SK-N-SH (cell line): Measurements from ENCODE around the gene TUT1. TPM values are rescaled to one million over a fixed set of nuclear protein-coding genes. Genes with fewer than 3 reads are reported as not detected.
"Not testable (repeated sequence)": the region's sequence is repeated elsewhere in the genome, so short reads cannot be mapped to it uniquely, and the experiment has no call there.

Experiments used
- CTCF ChIA-PET: fragments of 300-600, 350-600 bp; formaldehyde crosslinking; extraction: SDS; loops from one replicate; lab custom pipeline; 2021; lab: Yijun Ruan, JAX
- POLR2A ChIA-PET: fragments of 350-600 bp; sonication (Branson Sonifier 250); formaldehyde crosslinking; extraction: SDS; loops from one replicate; lab custom pipeline; 2020; ENCODE audit warnings: antibody characterized with exemption, inconsistent platforms; lab: Yijun Ruan, JAX
- DNase-seq: peaks from one replicate; pipeline ENCODE4 v3.0.0; 2012
- H2AFZ ChIP-seq: fragments of 200-600 bp; sonication (generic); 2 replicates; pipeline ENCODE4 v1.8.1; 2016; ENCODE audit warnings: antibody characterized with exemption, mild to moderate bottlenecking, low read depth
- H3F3A ChIP-seq: fragments of 200-600 bp; sonication (generic); replicated peaks from 2 replicates; pipeline ENCODE3; 2016; ENCODE audit warnings: antibody characterized with exemption, mild to moderate bottlenecking; ENCODE audit not compliant: insufficient read depth
- H3K27ac ChIP-seq, 2 experiments: fragments of 200-500 bp in 1 of 2; fragments of 200-600 bp in 1 of 2; sonication (Bioruptor generic) in 1 of 2; sonication (generic), shearing (Covaris generic) in 1 of 2; 2 replicates each; pipeline versions ENCODE4 v1.5.1 to v1.6.1; 2014 to 2016; ENCODE audit warnings: low read depth in 2 of 2, inconsistent platforms in 1 of 2, low read length in 1 of 2, mild to moderate bottlenecking in 1 of 2, mixed read lengths in 1 of 2
- H3K27me3 ChIP-seq: fragments of 200-600 bp; sonication (generic), shearing (Covaris generic); 2 replicates; pipeline ENCODE4 v1.6.1; 2016; ENCODE audit warnings: mixed run types; ENCODE audit not compliant: insufficient read depth
- H3K36me3 ChIP-seq, 2 experiments: fragments of 200-500 bp in 1 of 2; fragments of 200-600 bp in 1 of 2; sonication (Bioruptor generic) in 1 of 2; sonication (generic) in 1 of 2; replicated peaks in 1 of 2; 2 replicates each; pipeline versions ENCODE3 to v1.5.1; 2014 to 2016; ENCODE audit warnings: low read length in 1 of 2, mild to moderate bottlenecking in 1 of 2; ENCODE audit not compliant: insufficient read depth in 2 of 2, control insufficient read depth in 1 of 2
- H3K4me1 ChIP-seq, 2 experiments: fragments of 200-500 bp in 1 of 2; fragments of 200-600 bp in 1 of 2; sonication (Bioruptor generic) in 1 of 2; sonication (generic), shearing (Covaris generic) in 1 of 2; 2 replicates each; pipeline versions ENCODE4 v1.5.1 to v1.6.1; 2014 to 2016; ENCODE audit warnings: low read depth in 1 of 2, low read length in 1 of 2, mixed run types in 1 of 2; ENCODE audit not compliant: insufficient read depth in 2 of 2, control insufficient read depth in 1 of 2
- H3K4me2 ChIP-seq: fragments of 200-600 bp; sonication (generic), shearing (Covaris generic); 2 replicates; pipeline ENCODE4 v1.6.1; 2017; ENCODE audit warnings: mixed run types
- H3K4me3 ChIP-seq, 2 experiments: fragments of 200-500 bp in 1 of 2; fragments of 200-600 bp in 1 of 2; sonication (Bioruptor generic) in 1 of 2; sonication (generic), shearing (Covaris generic) in 1 of 2; 2 replicates each; pipeline versions ENCODE4 v1.5.1 to v1.8.1; 2014 to 2016; ENCODE audit warnings: low read depth in 2 of 2, inconsistent platforms in 1 of 2, low read length in 1 of 2, mild to moderate bottlenecking in 1 of 2, mixed read lengths in 1 of 2, moderate library complexity in 1 of 2
- H3K79me2 ChIP-seq: fragments of 200-600 bp; sonication (generic); 2 replicates; pipeline ENCODE4 v1.8.1; 2017; ENCODE audit warnings: mild to moderate bottlenecking; ENCODE audit not compliant: insufficient read depth
- H3K9ac ChIP-seq: fragments of 200-600 bp; sonication (generic); 2 replicates; pipeline ENCODE4 v1.6.1; 2017; ENCODE audit warnings: mixed run types
- H3K9me2 ChIP-seq: fragments of 200-600 bp; sonication (generic); 2 replicates; pipeline ENCODE4 v1.6.1; 2017; ENCODE audit warnings: mixed run types
- H3K9me3 ChIP-seq: fragments of 200-600 bp; sonication (generic); 2 replicates; pipeline ENCODE4 v1.6.1; 2017; ENCODE audit warnings: mixed run types, mild to moderate bottlenecking, moderate library complexity
- H4K20me1 ChIP-seq: fragments of 200-600 bp; sonication (generic); 2 replicates; pipeline ENCODE4 v1.6.1; 2017; ENCODE audit warnings: mild to moderate bottlenecking, mixed run types; ENCODE audit not compliant: insufficient read depth
- CTCF ChIP-seq: fragments of 200-600 bp; sonication (generic); IDR thresholded peaks from 2 replicates; pipeline ENCODE4 v1.6.1; 2017; ENCODE audit warnings: antibody characterized with exemption, mild to moderate bottlenecking, moderate library complexity
- ELF1 ChIP-seq: IDR thresholded peaks from 2 replicates; pipeline ENCODE4 v1.4.0; 2012
- EP300 ChIP-seq, 2 experiments: IDR thresholded peaks; 2 replicates each; pipeline versions ENCODE4 v1.4.0 to v1.6.1; 2012; ENCODE audit warnings: borderline replicate concordance in 1 of 2, low read depth in 1 of 2, low read length in 1 of 2
- FOSL2 ChIP-seq: IDR thresholded peaks from 2 replicates; pipeline ENCODE4 v1.4.0; 2012; ENCODE audit warnings: low read depth, mild to moderate bottlenecking, moderate library complexity, borderline replicate concordance
- GABPA ChIP-seq: IDR thresholded peaks from 2 replicates; pipeline ENCODE4 v1.4.0; 2012; ENCODE audit warnings: low read depth, mild to moderate bottlenecking
- GATA2 ChIP-seq: sonication (generic); formaldehyde crosslinking; IDR thresholded peaks from 2 replicates; pipeline ENCODE4 v1.5.0; 2020; ENCODE audit warnings: mild to moderate bottlenecking, missing genetic modification reagents
- IRF3 ChIP-seq: fragments of 150-350 bp; IDR thresholded peaks from 2 replicates; pipeline ENCODE4 v1.6.1; 2016; ENCODE audit warnings: mild to moderate bottlenecking, low read depth, low read length
- JUND ChIP-seq: IDR thresholded peaks from 2 replicates; pipeline ENCODE4 v1.4.0; 2012
- MXI1 ChIP-seq: IDR thresholded peaks from 2 replicates; pipeline ENCODE4 v1.6.1; 2012; ENCODE audit warnings: mild to moderate bottlenecking, low read depth, low read length, improper control_type of control experiment
- PBX3 ChIP-seq: IDR thresholded peaks from 2 replicates; pipeline ENCODE4; 2012
- POLR2AphosphoS5 ChIP-seq: IDR thresholded peaks from 2 replicates; pipeline ENCODE4 v1.6.1; 2012; ENCODE audit warnings: low read depth, low read length
- RCOR1 ChIP-seq: fragments of 150-350 bp; IDR thresholded peaks from 2 replicates; pipeline ENCODE4 v1.6.1; 2017; ENCODE audit warnings: antibody characterized with exemption, low read length
- SIN3A ChIP-seq: IDR thresholded peaks from 2 replicates; pipeline ENCODE4 v1.6.1; 2012; ENCODE audit warnings: low read depth, mild to moderate bottlenecking, low read length, moderate library complexity, borderline replicate concordance
- SMC3 ChIP-seq: IDR thresholded peaks from 2 replicates; pipeline ENCODE4 v1.6.1; 2012; ENCODE audit warnings: low read depth, low read length, improper control_type of control experiment
- TAF1 ChIP-seq: IDR thresholded peaks from 2 replicates; pipeline ENCODE4 v1.6.1; 2012; ENCODE audit warnings: low read depth, mild to moderate bottlenecking, low read length, moderate library complexity, borderline replicate concordance
- USF1 ChIP-seq: IDR thresholded peaks from 2 replicates; pipeline ENCODE4 v1.4.0; 2012; ENCODE audit warnings: low read depth, borderline replicate concordance
- USF2 ChIP-seq: fragments of 150-350 bp; IDR thresholded peaks from 2 replicates; pipeline ENCODE4 v1.6.1; 2017; ENCODE audit warnings: antibody characterized with exemption, low read length, low read depth, borderline replicate concordance
- ZBTB33 ChIP-seq: IDR thresholded peaks from 2 replicates; pipeline ENCODE4 v1.4.0; 2012; ENCODE audit warnings: low read depth, borderline replicate concordance
- WGBS: methylation state at CpG from one replicate; pipeline ENCODE4 v1.1.6; 2017; ENCODE audit warnings: low lambda C conversion rate; 5-methylcytosine and 5-hydroxymethylcytosine counted together
- polyA plus RNA-seq, 3 experiments: library from polyadenylated mRNA; depleted of rRNA; stranded (reverse); fragments of >200 nt; gene quantifications; 2 replicates each; pipeline ENCODE4 v1.2.3, GENCODE V29; 2012

Gene TUT1
- polyA plus RNA-seq, 1 of the 3 experiments (the other 2 are of a cell fraction) = 27.3 TPM

- Histone ChIP-seq H3K36me3 (peaks cover 3 to 4% of the 10 kb centered on the region in 2 experiments), H3K79me2 (peaks cover 29% of the 10 kb centered on the region; the same call in 1 of the 2 replicates), H3K4me3 (peak overlapping the region; percentile 12 to 56; a peak in 3 of 4 replicates), H3K4me2 (peak overlapping the region; percentile 85), H3K4me1 (peaks cover 42 to 57% of the 10 kb centered on the region in 2 experiments)
- POLR2A ChIA-PET = interaction anchor here (1.2 kb wide), 1 partner anchor 49 kb away, joined by 3 read pairs; no protein-coding TSS in a partner anchor
- WGBS = 50% methylated on average over 4 of the region's 4 CpGs
- no peak for TF ChIP-seq TAF1
- no peak for TF ChIP-seq RCOR1
- TF ChIP-seq USF1 = no peak
- no peak for TF ChIP-seq FOSL2
- no peak for TF ChIP-seq SMC3
- no peak for TF ChIP-seq POLR2AphosphoS5
- TF ChIP-seq IRF3 = no peak
- no peak for TF ChIP-seq GATA2 (CRISPR knock-in tag)
- no peak for TF ChIP-seq ZBTB33
- no peak for TF ChIP-seq GABPA
- no peak for TF ChIP-seq MXI1
- TF ChIP-seq PBX3 = no peak
- no peak for TF ChIP-seq ELF1
- TF ChIP-seq JUND = no peak
- no peak for TF ChIP-seq CTCF
- TF ChIP-seq USF2 = no peak
- no peak for TF ChIP-seq SIN3A
- TF ChIP-seq EP300 (IDR thresholded peaks at IDR 0.05; ENCODE audit: borderline replicate concordance in 1 of 2, low read depth in 1 of 2, low read length in 1 of 2) = no peak
- TF ChIP-seq, all 33 proteins: peak for 0
- Histone ChIP-seq H3K9ac (peak overlapping the region; percentile 82), H3K27ac (peak overlapping the region; percentile 67 to 97), H3K9me3 (no peaks in the 10 kb centered on the region), H3F3A (peaks cover 68% of the 10 kb centered on the region), H3K27me3 (no peaks in the 10 kb centered on the region), H2AFZ (no peak overlapping the region), H3K9me2 (no peaks in the 10 kb centered on the region), H4K20me1 (no peaks in the 10 kb centered on the region)
- CTCF ChIA-PET = interaction anchor here (1.0 to 11.8 kb wide), 7 partner anchors 7 to 158 kb away, joined by 3 to 90 read pairs (median 7); no protein-coding TSS in a partner anchor
- no peak for DNase-seq
Measured at GRCh38 chr11:62552485-62553079, 38.7 kb downstream of the TUT1 start.

GRCh38 chr11:62550478-62550877 lies 40.8 kb downstream of the TUT1 start:
- Histone ChIP-seq H3K4me1 (peaks cover 36 to 43% of the 10 kb centered on the region in 2 experiments), H3K79me2 (peaks cover 48% of the 10 kb centered on the region), H3K27ac (peak overlapping the region in 1 of 2 experiments; percentile 97; a peak in 1 of 4 replicates), H3F3A (peaks cover 48% of the 10 kb centered on the region)
- CTCF ChIA-PET = interaction anchor here (1.0 to 11.8 kb wide), 5 partner anchors 6 to 155 kb away, joined by 3 to 90 read pairs (median 6); no protein-coding TSS in a partner anchor
- POLR2A ChIA-PET, H3K4me2 ChIP-seq, H3K4me3 ChIP-seq, H2AFZ ChIP-seq, H4K20me1 ChIP-seq, H3K27me3 ChIP-seq, H3K9me3 ChIP-seq, H3K36me3 ChIP-seq, DNase-seq, H3K9me2 ChIP-seq, H3K9ac ChIP-seq: not testable (repeated sequence)
- WGBS = 100% methylated on average over 2 of the region's 2 CpGs
